Stomach (tissue), 9 donors: Measurements from ENCODE around the gene PNRC1. TPM values are rescaled to one million over a fixed set of nuclear protein-coding genes. Genes with fewer than 3 reads are reported as not detected.

Source experiments
- DNase-seq, 2 donors: peaks; one replicate each; pipeline versions ENCODE4 v3.0.0 to v3.0.0-alpha.2; 2013 to 2019
- H3K27ac ChIP-seq, 5 donors: fragments of 200-600 bp in 4 of 5; sonication (generic) in 4 of 5; one replicate each; pipeline ENCODE4 v1.5.1; 2013 to 2019; ENCODE audit warnings: mild to moderate bottlenecking in 1 of 5, moderate library complexity in 1 of 5
- H3K27me3 ChIP-seq, 3 donors: fragments of 200-600 bp; sonication (generic); one replicate each; pipeline ENCODE4 v1.5.1; 2017 to 2019; ENCODE audit warnings: mixed run types in 1 of 3
- H3K36me3 ChIP-seq, 4 donors: fragments of 200-600 bp; sonication (generic); 1 replicate in 3 of 4; 2 replicates in 1 of 4; pipeline ENCODE4 v1.5.1; 2016 to 2019
- H3K4me1 ChIP-seq, 4 donors: fragments of 200-600 bp; sonication (generic); one replicate each; pipeline ENCODE4 v1.5.1; 2016 to 2019
- H3K4me3 ChIP-seq, 4 donors: fragments of 200-600 bp; sonication (generic) in 3 of 4; one replicate each; pipeline ENCODE4 v1.5.1; 2016 to 2019; ENCODE audit warnings: mild to moderate bottlenecking in 1 of 4
- H3K9me3 ChIP-seq, 4 donors: fragments of 200-600 bp; sonication (generic); one replicate each; pipeline ENCODE4 v1.5.1; 2016 to 2019
- CTCF ChIP-seq, 7 experiments: fragments of 450-650 bp in 4 of 7; fragments of 200-600 bp in 3 of 7; sonication (generic) in 3 of 7; IDR thresholded peaks; one replicate each; pipeline ENCODE4 v1.5.1; 2016 to 2019; ENCODE audit warnings: antibody characterized with exemption in 7 of 7, control low read depth in 2 of 7, mild to moderate bottlenecking in 1 of 7
- EP300 ChIP-seq: sonication (generic); formaldehyde crosslinking; IDR thresholded peaks from one replicate; pipeline ENCODE4 v1.6.1; 2017; ENCODE audit warnings: antibody characterized with exemption
- POLR2A ChIP-seq, 4 donors: fragments of 450-650 bp; IDR thresholded peaks; one replicate each; pipeline ENCODE4 v1.6.1; 2016; ENCODE audit warnings: antibody characterized with exemption in 4 of 4, control low read depth in 2 of 4, mild to moderate bottlenecking in 1 of 4, moderate library complexity in 1 of 4
- POLR2AphosphoS5 ChIP-seq, 3 donors: sonication (generic); formaldehyde crosslinking; IDR thresholded peaks; one replicate each; pipeline ENCODE4 v1.6.1; 2016; ENCODE audit warnings: antibody characterized with exemption in 3 of 3
- WGBS, 5 donors: extraction: QIAGEN DNeasy Blood & Tissue Kit in 3 of 5; methylation state at CpG; one replicate each; pipeline versions ENCODE4 v1.1.5 to v1.1.7; 2013 to 2018; 5-methylcytosine and 5-hydroxymethylcytosine counted together
- intact Hi-C: fragments of 100-400 bp; cut with DNase I; formaldehyde crosslinking; loops from one replicate; pipeline ENCODE4 v1.15.1; 2023; ENCODE audit warnings: low total_unique reads
- polyA plus RNA-seq, 3 donors: library from polyadenylated mRNA; stranded (reverse); fragments of 200-250 nt; gene quantifications; one replicate each; pipeline ENCODE4 v1.2.3, GENCODE V29; 2013
- small RNA-seq, 4 donors: library from RNA; depleted of rRNA; stranded (forward); fragments of <200 nt; gene quantifications; one replicate each; pipeline ENCODE3, GENCODE V24; 2016
- total RNA-seq, 5 donors: library from RNA; depleted of rRNA; stranded (reverse); fragments of >200 nt; gene quantifications; one replicate each; pipeline versions ENCODE4 v1.1.0 to v1.2.3, GENCODE V29; 2014 to 2016
- donor health status: healthy with polysubstance abuse.
- donor health status: Bipolar disorder and iron deficiency.
- donor health status: healthy.

PNRC1 gene
- total and polyA plus RNA-seq, 8 donors, result 38.5 to 265 (median 129) TPM

- H3K36me3 ChIP-seq, result no peaks in the 10 kb centered on the region
- TF ChIP-seq CTCF (IDR thresholded peaks at IDR 0.05) (no peak), POLR2AphosphoS5 (IDR thresholded peaks at IDR 0.05) (no peak), EP300 (no peak), POLR2A (IDR thresholded peaks at IDR 0.05) (no peak)
- intact Hi-C loops, result no loop called here
- no peaks in the 10 kb centered on the region for H3K27me3 ChIP-seq
- H3K27ac ChIP-seq, result no peak overlapping the region
- peaks cover 0 to 10% (median 3%) of the 10 kb centered on the region in 4 donors for H3K9me3 ChIP-seq
- WGBS, 5 donors, result 76 to 90% (median 84%) methylated on average over 2 of the region's 2 CpGs
- H3K4me3 ChIP-seq, result no peak overlapping the region
- DNase-seq, result no peak
- H3K4me1 ChIP-seq, result no peaks in the 10 kb centered on the region
These were observed 51.5 kb downstream of the PNRC1 start for GRCh38 chr6:89132057-89132456.

- 88 to 91% (median 89%) methylated on average over 9 of the region's 9 CpGs for WGBS, 5 donors
- intact Hi-C loops, result no loop called here
- Histone ChIP-seq H3K36me3 (no peaks in the 10 kb centered on the region), H3K27me3 (no peaks in the 10 kb centered on the region), H3K9me3 (no peaks in the 10 kb centered on the region), H3K27ac (no peak overlapping the region), H3K4me3 (no peak overlapping the region), H3K4me1 (no peaks in the 10 kb centered on the region)
- TF ChIP-seq EP300, result no peak
- TF ChIP-seq POLR2AphosphoS5 (IDR thresholded peaks at IDR 0.05), result no peak
- TF ChIP-seq CTCF (IDR thresholded peaks at IDR 0.05), result no peak
- TF ChIP-seq POLR2A (IDR thresholded peaks at IDR 0.05), result no peak
- DNase-seq, result no peak
These were observed 53.4 kb downstream of the PNRC1 start for GRCh38 chr6:89133981-89134380.

- no peak for DNase-seq
- no peaks in the 10 kb centered on the region for H3K9me3 ChIP-seq
- peaks cover 0 to 7% (median 5%) of the 10 kb centered on the region in 4 donors for H3K4me1 ChIP-seq
- no peak overlapping the region for H3K27ac ChIP-seq
- no peaks in the 10 kb centered on the region for H3K27me3 ChIP-seq
- H3K36me3 ChIP-seq, result no peaks in the 10 kb centered on the region
- 86 to 97% (median 91%) methylated on average over 3 of the region's 3 CpGs for WGBS, 5 donors
- TF ChIP-seq CTCF (IDR thresholded peaks at IDR 0.05), result no peak
- no peak for TF ChIP-seq POLR2AphosphoS5 (IDR thresholded peaks at IDR 0.05)
- TF ChIP-seq POLR2A (IDR thresholded peaks at IDR 0.05), result no peak
- TF ChIP-seq EP300, result no peak
- H3K4me3 ChIP-seq, result no peak overlapping the region
- intact Hi-C loops, result no loop called here
These were observed 54.2 kb downstream of the PNRC1 start for GRCh38 chr6:89134723-89135122.

Small RNA genes lying within 50 kb of the gene (small RNA-seq; reads per million reads assigned to genes)
- 0 reads per million in 4 donors for gene RN7SL336P
- gene RNU2-61P, result 0.15 to 1.1 (median 0.40) reads per million in 4 donors

Other genes starting within 250 kb of the PNRC1 start
- 10 to 100 TPM in 3 of 5 donors, 1 to 10 TPM in 2; 1.8 to 31.6 (median 12.1) TPM for gene RNGTT, start 117.1 kb upstream of the PNRC1 start, total RNA-seq
- 1 to 10 TPM; 2.7 to 3.7 (median 3.4) TPM for gene RNGTT, start 117.1 kb upstream of the PNRC1 start, polyA plus RNA-seq
- 1 to 10 TPM in 1 of 5 donors, not detected in 4; 6.8 TPM for gene SRSF12, start 37.3 kb downstream of the PNRC1 start, total RNA-seq
- under 1 TPM in 2 of 3 donors, not detected in 1; 0.38 to 0.44 TPM for gene SRSF12, start 37.3 kb downstream of the PNRC1 start, polyA plus RNA-seq
- 10 to 100 TPM in 3 of 5 donors, 1 to 10 TPM in 2; 1.2 to 22.4 (median 11.6) TPM for gene PM20D2, start 65.3 kb downstream of the PNRC1 start, total RNA-seq
- 1 to 10 TPM; 4.6 to 6.5 (median 4.7) TPM for gene PM20D2, start 65.3 kb downstream of the PNRC1 start, polyA plus RNA-seq
- gene GABRR1, start 136.6 kb downstream of the PNRC1 start, total RNA-seq, result under 1 TPM in 1 of 5 donors, not detected in 4; 0.45 TPM
- gene GABRR1, start 136.6 kb downstream of the PNRC1 start, polyA plus RNA-seq, result under 1 TPM in 1 of 3 donors, not detected in 2; 0.15 TPM
- gene GABRR2, start 234.5 kb downstream of the PNRC1 start, total RNA-seq, result 1 to 10 TPM in 1 of 5 donors, under 1 TPM in 1, not detected in 3; 0.73 to 7.6 TPM
- gene GABRR2, start 234.5 kb downstream of the PNRC1 start, polyA plus RNA-seq, result under 1 TPM in 1 of 3 donors, not detected in 2; 0.15 TPM